ENCODE measurements around the gene TMEM235. TPM values are rescaled to one million over a fixed set of nuclear protein-coding genes. Genes with fewer than 3 reads are reported as not detected.

TMEM235 gene
- total and polyA plus RNA-seq, 2 experiments from 2014 or later = not detected

- Histone ChIP-seq H3K4me1 (ENCODE audit: insufficient read depth) (peaks cover 10% of the 10 kb centered on the region; the same call in 1 of the 2 replicates), H4K20me1 (replicated peaks; ENCODE audit: insufficient read depth) (peaks cover 8% of the 10 kb centered on the region; the same call in 1 of the 2 replicates), H3K36me3 (ENCODE audit: insufficient read depth) (peaks cover 10% of the 10 kb centered on the region; the same call in 1 of the 2 replicates), H3K4me3 (no peak overlapping the region), H3K79me2 (replicated peaks; ENCODE audit: insufficient read depth) (0 out of 2 replicates have a peak, but pooled peaks cover 5% of the 10 kb centered on the region), H3K9me2 (ENCODE audit: insufficient read depth) (no peaks in the 10 kb centered on the region), H3K4me2 (no peak overlapping the region), H3F3A (replicated peaks; ENCODE audit: low read depth) (no peaks in the 10 kb centered on the region), H3K27ac (ENCODE audit: low read depth) (0 out of 2 replicates have a peak overlapping the region, but pooled peaks have one; percentile 26), H3K27me3 (ENCODE audit: insufficient read depth) (no peaks in the 10 kb centered on the region), H2AFZ (no peak overlapping the region)
- Mint-ChIP-seq H3K27ac (peak overlapping the region; percentile 68), H3K9me3 (no peaks in the 10 kb centered on the region; the same call in 2 of the 3 replicates), H3K4me3 (no peak overlapping the region), H3K4me1 (peaks cover 28% of the 10 kb centered on the region), H3K27me3 (ENCODE audit: insufficient read depth, low read depth, poor library complexity) (peaks cover 11% of the 10 kb centered on the region), H3K36me3 (ENCODE audit: low read depth) (peaks cover 53% of the 10 kb centered on the region)
- ATAC-seq (peak; percentile 51), DNase-seq (ENCODE audit: low spot score) (no peak)
- TF ChIP-seq ETS1 (IDR thresholded peaks at IDR 0.05) (no peak), JUNB (IDR thresholded peaks at IDR 0.05; ENCODE audit: unreplicated experiment) (no peak), REST (IDR thresholded peaks at IDR 0.05; ENCODE audit: unreplicated experiment) (no peak), POLR2AphosphoS5 (IDR thresholded peaks at IDR 0.05; ENCODE audit: low read depth) (no peak), NANOG (IDR thresholded peaks at IDR 0.05; ENCODE audit: borderline replicate concordance) (no peak), ZNF114 (CRISPR knock-in tag; IDR thresholded peaks at IDR 0.05) (no peak), ZNF462 (CRISPR knock-in tag; IDR thresholded peaks at IDR 0.05) (0 out of 2 replicates have a peak, but pooled peaks have one; percentile 11)
Measured at GRCh38 chr17:78197147-78197832, 34.1 kb upstream of the TMEM235 start.
